SW480 (cell line): ENCODE measurements around the gene CYP39A1.

ENCODE experiments used
- DNase-seq: peaks from one replicate; pipeline ENCODE4 v3.0.0-alpha.2; 2016; ENCODE audit warnings: low spot score

CYP39A1 gene, protein sequence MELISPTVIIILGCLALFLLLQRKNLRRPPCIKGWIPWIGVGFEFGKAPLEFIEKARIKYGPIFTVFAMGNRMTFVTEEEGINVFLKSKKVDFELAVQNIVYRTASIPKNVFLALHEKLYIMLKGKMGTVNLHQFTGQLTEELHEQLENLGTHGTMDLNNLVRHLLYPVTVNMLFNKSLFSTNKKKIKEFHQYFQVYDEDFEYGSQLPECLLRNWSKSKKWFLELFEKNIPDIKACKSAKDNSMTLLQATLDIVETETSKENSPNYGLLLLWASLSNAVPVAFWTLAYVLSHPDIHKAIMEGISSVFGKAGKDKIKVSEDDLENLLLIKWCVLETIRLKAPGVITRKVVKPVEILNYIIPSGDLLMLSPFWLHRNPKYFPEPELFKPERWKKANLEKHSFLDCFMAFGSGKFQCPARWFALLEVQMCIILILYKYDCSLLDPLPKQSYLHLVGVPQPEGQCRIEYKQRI

GRCh38 chr6:46652603-46653438 is at the start of gene CYP39A1, which contains the start of gene SLC25A27:
CYP39A1 (minus strand) TSS chr6:46652818; CDS start chr6:46652582, 236 bp downstream.
SLC25A27 (plus strand) TSS chr6:46652975; CDS start chr6:46653193, 218 bp downstream.
- DNase-seq, result peak; percentile 90

- no peak for DNase-seq
Observed at GRCh38 chr6:46699970-46700369, 47.4 kb upstream of the CYP39A1 start.

- no peak for DNase-seq
Observed at GRCh38 chr6:46690911-46691451, 38.4 kb upstream of the CYP39A1 start.

DNA sequence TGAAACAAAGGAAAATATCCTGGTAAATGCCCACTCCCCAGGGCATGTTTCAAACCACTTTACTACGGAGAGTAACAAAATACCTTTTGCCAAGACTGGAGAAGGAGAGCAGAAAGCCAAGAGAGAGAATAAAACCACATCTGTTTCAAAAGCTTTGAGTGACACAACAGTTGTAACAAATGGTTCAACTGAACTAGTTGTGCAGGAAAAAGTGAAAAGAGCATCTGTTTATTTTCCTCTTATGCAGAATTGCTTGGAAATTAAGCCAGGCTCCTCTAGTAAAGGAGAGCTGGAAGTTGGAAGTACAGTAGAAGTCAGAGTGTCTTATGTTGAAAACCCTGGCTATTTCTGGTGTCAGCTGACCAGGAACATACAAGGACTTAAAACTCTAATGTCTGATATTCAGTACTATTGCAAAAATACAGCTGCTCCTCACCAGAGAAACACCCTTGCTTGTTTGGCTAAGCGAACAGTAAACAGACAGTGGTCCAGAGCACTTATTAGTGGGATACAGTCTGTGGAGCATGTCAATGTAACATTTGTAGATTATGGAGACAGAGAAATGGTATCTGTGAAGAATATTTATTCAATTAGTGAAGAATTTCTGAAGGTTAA is 37.6 kb upstream of the CYP39A1 start:
- DNase-seq, result no peak

DNA sequence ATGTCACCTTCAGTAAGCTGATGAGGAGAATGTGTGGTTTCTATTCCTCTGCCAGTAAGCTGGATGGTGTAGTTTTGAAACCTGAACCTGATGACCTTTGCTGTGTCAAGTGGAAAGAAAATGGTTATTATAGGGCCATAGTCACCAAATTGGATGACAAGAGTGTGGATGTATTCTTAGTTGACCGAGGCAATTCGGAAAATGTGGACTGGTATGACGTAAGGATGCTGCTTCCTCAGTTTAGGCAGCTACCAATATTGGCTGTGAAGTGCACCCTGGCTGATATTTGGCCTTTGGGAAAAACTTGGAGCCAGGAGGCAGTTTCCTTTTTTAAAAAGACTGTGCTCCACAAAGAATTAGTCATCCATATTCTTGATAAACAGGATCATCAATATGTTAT is 37.0 kb upstream of the CYP39A1 start:
- DNase-seq, result no peak

- no peak for DNase-seq
Observed at GRCh38 chr6:46688966-46689335, 36.3 kb upstream of the CYP39A1 start.

GRCh38 chr6:46688117-46688965 is 35.7 kb upstream of the CYP39A1 start:
- no peak for DNase-seq

DNA sequence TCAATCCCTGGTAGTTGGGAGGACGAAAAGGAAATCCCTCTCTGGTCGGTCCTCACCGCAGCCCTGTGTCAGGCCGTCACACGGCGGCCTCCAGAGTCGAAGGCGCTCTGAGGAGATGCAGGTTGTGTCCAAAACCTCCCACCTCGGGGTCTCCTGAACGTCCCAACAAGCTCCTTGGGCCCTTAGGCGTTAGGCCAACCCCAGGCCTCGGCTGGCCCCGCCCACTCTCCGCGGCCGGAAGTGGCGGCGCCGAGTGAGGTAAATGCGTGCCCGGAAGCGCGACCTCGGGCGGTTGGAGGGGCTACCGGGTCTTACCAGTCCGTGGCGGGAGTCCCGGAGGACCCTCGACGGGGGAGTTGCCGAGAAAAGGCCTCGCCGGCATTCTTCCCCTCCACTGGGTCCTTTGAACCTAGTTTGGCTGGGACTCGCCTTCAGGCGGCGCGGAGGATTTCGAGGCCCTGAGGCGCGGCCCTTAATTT is 35.0 kb upstream of the CYP39A1 start, which contains the start of gene TDRD6:
Gene TDRD6, plus strand, starts transcription at position 267 of the 479 bp plus-strand sequence. CDS start 244 bp downstream, outside the sequence.
- DNase-seq, result no peak

DNA sequence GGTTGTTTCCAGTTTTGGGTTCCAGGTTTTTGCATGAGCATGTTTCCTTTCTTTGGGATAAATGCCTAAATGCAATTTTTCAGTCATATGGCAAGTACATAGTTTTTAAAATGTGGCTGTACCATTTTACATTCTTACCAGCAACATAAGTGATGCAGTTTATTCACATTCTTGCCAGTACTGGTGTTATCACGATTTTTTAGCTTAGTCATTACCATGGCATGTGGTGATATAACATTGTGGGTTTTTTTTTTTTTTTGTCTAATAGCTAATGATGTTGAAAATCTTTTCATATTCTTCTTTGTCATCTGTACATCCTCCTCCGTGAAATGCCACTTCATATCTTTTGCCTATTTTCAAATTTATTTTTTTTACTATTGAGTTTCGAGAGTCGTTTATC is 32.2 kb upstream of the CYP39A1 start:
- DNase-seq, result no peak

GRCh38 chr6:46677314-46677654 is 24.7 kb upstream of the CYP39A1 start:
- no peak for DNase-seq

GRCh38 chr6:46676604-46677313 is 24.1 kb upstream of the CYP39A1 start:
- DNase-seq, result no peak

GRCh38 chr6:46674410-46674809 is 21.8 kb upstream of the CYP39A1 start:
- DNase-seq, result no peak

GRCh38 chr6:46667377-46667776 is 14.8 kb upstream of the CYP39A1 start:
- no peak for DNase-seq

DNA sequence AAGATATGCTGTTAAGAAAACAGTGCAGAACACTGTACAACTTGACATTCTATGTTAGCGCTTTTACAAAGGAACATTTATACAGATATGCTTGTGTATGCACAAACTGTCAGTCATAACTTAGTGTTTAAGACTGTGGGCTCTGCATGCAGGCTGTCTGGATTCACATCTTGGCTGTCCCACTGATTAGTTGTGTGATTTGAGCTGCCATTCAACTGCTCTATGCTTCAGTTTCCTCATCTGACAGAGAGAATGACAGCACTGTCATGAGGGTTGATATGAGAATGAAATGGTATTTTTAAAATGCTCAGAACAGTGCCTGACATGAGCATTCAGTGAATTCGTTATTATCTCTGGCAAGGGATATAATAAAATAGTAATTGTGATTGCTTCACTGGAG is 8.9 kb upstream of the CYP39A1 start:
- DNase-seq, result no peak

GRCh38 chr6:46657642-46658041 is 5.0 kb upstream of the CYP39A1 start:
- no peak for DNase-seq

DNA sequence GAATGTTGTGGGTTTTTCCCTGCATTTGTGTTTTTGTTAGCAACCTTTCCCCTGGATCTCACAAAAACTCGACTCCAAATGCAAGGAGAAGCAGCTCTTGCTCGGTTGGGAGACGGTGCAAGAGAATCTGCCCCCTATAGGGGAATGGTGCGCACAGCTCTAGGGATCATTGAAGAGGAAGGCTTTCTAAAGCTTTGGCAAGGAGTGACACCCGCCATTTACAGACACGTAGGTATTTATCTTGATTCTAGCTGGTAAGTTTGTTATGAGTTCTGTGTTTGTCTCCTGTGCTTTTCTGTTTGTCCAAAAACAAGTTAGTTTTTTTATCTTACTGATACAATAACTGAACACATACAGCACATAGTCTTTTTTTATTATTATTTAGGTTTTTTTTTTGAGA is 3.2 kb upstream of the CYP39A1 start:
- no peak for DNase-seq

DNA sequence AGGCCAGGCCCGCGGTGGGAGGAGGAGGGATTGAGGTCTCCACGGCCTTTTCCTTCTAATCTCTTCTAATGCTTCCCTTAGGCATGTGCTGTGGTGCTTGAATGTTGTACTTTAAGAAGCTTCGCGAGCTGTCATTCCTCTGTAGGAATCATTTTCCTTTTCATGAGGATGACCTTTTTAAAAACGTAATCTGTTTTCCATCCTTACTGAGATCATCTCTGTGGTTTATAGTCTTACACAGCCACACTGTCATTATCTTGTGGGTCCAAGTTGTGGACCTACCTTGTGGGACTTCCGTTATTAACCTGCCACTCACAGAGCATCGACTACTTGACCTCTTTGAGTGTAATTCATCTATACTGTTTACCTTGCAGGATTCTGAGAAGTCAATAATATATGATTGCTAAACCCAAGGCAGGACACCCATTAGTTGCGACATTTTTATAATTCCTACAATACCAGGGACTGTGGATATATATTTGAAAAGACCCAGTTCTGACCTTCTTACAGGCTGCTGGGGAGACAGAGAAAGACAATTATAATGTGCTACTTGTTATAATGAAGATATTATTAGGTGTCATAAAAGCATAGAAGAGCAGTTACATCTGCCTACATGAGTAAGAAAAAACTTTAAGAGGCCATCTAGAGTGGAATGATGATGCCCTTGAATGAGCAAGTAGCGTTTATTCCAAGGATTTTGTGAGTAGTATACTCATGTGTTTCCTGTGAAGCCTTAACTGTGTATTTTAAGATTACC is 999 bp upstream of the CYP39A1 start:
- DNase-seq, result no peak

DNA sequence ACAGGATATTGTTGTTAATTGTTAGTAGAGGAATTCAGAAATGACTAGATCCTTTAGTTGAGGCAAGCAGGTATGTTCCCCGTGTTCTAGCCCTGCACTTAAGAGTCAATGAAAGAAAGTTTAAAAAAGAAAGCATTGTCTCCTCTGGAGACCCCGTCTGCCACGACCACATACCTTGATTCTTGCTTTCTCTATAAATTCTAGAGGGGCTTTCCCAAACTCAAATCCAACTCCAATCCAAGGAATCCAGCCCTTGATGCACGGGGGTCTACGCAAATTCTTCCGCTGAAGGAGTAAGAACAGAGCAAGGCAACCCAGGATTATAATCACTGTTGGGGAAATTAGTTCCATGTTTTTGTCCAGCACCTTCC is 401 bp downstream of the CYP39A1 start:
- peak; percentile 3 for DNase-seq

DNA sequence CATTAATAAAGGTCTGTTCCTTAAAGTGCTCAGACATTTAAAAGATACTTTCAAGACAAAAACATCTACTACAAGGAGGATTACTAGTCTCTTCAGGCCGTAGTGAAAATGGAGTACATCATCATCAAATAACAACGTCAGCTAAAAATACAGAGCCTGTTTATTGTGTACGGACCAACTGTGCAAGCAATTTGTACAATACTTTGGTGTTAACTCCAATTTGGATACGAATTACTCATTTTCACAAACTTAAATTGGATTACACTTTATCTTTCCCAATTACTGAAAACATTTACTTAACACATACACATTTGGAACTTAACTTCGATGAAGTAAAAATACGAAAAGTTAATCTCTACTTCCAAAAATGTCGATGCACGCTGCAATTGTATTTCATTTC is 802 bp downstream of the CYP39A1 start:
- DNase-seq, result peak; percentile 22

- DNase-seq, result no peak
Observed at GRCh38 chr6:46651006-46651405, 1.6 kb downstream of the CYP39A1 start.
